Esophagus mucosa (tissue), 1 donor: Measurements from ENCODE around the gene ASB15. TPM values are rescaled to one million over a fixed set of nuclear protein-coding genes. Genes with fewer than 3 reads are reported as not detected.
"Not testable (repeated sequence)": the region's sequence is repeated elsewhere in the genome, so short reads cannot be mapped to it uniquely, and the experiment has no call there.

Source experiments
- ATAC-seq: fragments of 200-7000 bp; cut with Tn5 transposase; one replicate; pipeline ENCODE4 v1.9.1; 2020
- total RNA-seq: library from RNA; stranded (reverse); gene quantifications from one replicate; pipeline ENCODE4 v1.2.4, GENCODE V29; 2023
- donor health status: DM: yes; HTN: yes; CAD: no.

The ASB15 gene
- not detected for total RNA-seq

GRCh38 chr7:123601530-123601929 is at the start of gene ASB15:
Gene ASB15 (plus strand): TSS chr7:123601821. CDS start chr7:123614503, 12,682 bp downstream.
- no peak for ATAC-seq

- ATAC-seq = not testable (repeated sequence)
Measured at GRCh38 chr7:123552134-123552533, 49.5 kb upstream of the ASB15 start.

- ATAC-seq = no peak
Measured at GRCh38 chr7:123552641-123553040, 49.0 kb upstream of the ASB15 start.

GRCh38 chr7:123553159-123553558 is 48.5 kb upstream of the ASB15 start:
- ATAC-seq = no peak

- ATAC-seq = no peak
Measured at GRCh38 chr7:123555484-123555883, 46.1 kb upstream of the ASB15 start.

- no peak for ATAC-seq
Measured at GRCh38 chr7:123557016-123557397, 44.6 kb upstream of the ASB15 start.

- peak; percentile 100 for ATAC-seq
Measured at GRCh38 chr7:123557398-123558288, 44.0 kb upstream of the ASB15 start, which contains the start of gene NDUFA5. Gene NDUFA5 (minus strand): TSS chr7:123557818. CDS start chr7:123557795, 23 bp downstream.

- no peak for ATAC-seq
Measured at GRCh38 chr7:123558289-123558874, 43.2 kb upstream of the ASB15 start.

GRCh38 chr7:123562121-123562520 is 39.5 kb upstream of the ASB15 start:
- no peak for ATAC-seq

- no peak for ATAC-seq
Measured at GRCh38 chr7:123569352-123570010, 32.1 kb upstream of the ASB15 start.

GRCh38 chr7:123570390-123571182 is 31.0 kb upstream of the ASB15 start:
- ATAC-seq = peak; percentile 90

- ATAC-seq = no peak
Measured at GRCh38 chr7:123571187-123571586, 30.4 kb upstream of the ASB15 start.

GRCh38 chr7:123571684-123572083 is 29.9 kb upstream of the ASB15 start:
- no peak for ATAC-seq

- ATAC-seq = no peak
Measured at GRCh38 chr7:123573341-123573740, 28.3 kb upstream of the ASB15 start.

GRCh38 chr7:123573896-123574467 is 27.6 kb upstream of the ASB15 start:
- no peak for ATAC-seq

- no peak for ATAC-seq
Measured at GRCh38 chr7:123579416-123579815, 22.2 kb upstream of the ASB15 start.

GRCh38 chr7:123580406-123581161 is 21.0 kb upstream of the ASB15 start:
- ATAC-seq = no peak

- ATAC-seq = no peak
Measured at GRCh38 chr7:123581162-123581459, 20.5 kb upstream of the ASB15 start.

GRCh38 chr7:123583821-123584220 is 17.8 kb upstream of the ASB15 start:
- ATAC-seq = no peak

GRCh38 chr7:123588376-123588775 is 13.2 kb upstream of the ASB15 start:
- ATAC-seq = no peak

- no peak for ATAC-seq
Measured at GRCh38 chr7:123594813-123595241, 6.8 kb upstream of the ASB15 start.

- ATAC-seq = no peak
Measured at GRCh38 chr7:123598657-123599056, 3.0 kb upstream of the ASB15 start.
